Dermis microvascular lymphatic vessel endothelial cell (primary cell): ENCODE data around the gene FREY1. TPM values are rescaled to one million over a fixed set of nuclear protein-coding genes. Genes with fewer than 3 reads are reported as not detected.
A peak's percentile ranks its signal among the peaks of the same experiment; 100 is the strongest.

ENCODE experiments used
- DNase-seq, 2 donors: peaks; one replicate each; pipeline versions ENCODE4 v3.0.0 to v3.0.0-alpha.2; 2010; ENCODE audit warnings: low read depth in 2 of 2
- total RNA-seq: library from RNA; depleted of rRNA; stranded (reverse); fragments of >200 nt; gene quantifications from 2 replicates; pipeline ENCODE4 v1.2.1, GENCODE V29; 2014

The FREY1 gene, protein sequence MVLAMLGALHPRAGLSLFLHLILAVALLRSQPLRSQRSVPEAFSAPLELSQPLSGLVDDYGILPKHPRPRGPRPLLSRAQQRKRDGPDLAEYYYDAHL
- total RNA-seq, result 0.51 and 0.64 TPM in 2 replicates

DNA sequence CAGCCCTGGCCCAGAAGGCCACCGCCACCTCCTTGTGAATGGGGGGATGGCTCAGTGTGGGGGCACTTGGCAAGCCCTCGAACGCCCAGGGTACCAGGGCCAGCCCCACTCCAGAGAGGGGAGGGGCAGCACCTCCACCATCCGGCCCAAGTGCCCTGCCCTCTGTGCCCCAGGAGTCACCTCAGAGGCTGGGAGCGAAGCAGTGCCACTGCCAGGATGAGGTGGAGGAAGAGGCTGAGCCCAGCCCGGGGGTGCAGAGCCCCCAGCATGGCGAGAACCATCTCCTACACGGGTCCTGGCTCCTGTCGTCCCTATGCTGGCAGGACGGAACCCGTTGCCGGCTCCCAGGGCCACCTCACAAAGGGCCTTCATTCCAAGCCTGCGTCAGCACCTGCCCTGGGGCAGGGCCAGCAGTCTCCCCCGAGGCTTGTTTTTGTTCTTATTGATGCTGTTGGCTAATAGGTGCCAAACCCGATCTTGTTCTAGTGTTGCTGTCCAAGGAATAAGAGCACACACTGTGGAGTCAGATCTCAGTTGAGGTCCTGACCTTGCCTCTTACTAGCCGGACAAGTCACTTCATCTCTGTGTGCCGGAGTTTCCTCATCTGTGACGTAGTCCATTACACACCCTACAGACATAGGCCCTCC lies at the start of gene FREY1:
Gene FREY1 (minus strand): TSS at position 307 of the 647 bp plus-strand sequence. CDS start 26 bp downstream, at position 281.
- no peak for DNase-seq

DNA sequence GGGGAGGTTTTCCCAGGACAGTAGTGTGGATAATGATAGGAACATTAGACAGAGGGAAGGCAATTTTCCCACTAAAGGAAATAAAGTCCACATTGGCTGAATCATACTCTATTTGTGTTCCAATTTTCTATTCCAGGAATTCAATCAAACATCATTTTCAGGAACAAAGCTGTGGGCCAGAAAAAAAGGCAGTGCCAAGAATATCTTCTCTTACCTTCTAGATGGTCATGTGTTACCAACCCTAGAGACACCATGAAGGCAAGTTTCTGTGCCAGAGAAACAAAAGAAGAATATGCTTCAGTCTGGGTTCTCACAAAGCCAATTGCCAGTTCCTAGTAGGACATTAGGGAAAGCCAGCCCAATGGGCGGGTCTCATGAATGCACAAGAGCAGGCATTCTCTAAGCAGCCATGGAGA lies 42.9 kb upstream of the FREY1 start:
- DNase-seq, result no peak

DNA sequence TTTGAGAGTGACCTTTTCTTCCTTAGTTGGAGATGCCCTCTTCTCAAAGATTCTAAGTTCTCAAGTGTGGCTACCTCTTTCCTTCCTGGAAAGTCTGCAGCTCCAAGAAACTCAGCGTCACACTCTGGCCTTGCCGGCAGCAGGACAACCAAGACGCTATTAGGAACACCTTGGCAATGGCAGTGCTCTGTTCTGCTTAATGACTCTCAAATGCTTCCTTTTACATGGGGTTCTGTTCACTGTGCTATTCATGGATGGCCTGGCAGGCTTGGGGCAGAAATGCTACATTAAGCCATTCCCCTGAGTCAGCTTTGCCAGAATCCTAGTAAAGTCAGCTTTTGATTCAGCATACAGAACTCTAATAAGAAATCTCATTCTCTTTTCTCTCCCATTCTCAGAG lies 41.3 kb upstream of the FREY1 start:
- DNase-seq, result no peak

DNA sequence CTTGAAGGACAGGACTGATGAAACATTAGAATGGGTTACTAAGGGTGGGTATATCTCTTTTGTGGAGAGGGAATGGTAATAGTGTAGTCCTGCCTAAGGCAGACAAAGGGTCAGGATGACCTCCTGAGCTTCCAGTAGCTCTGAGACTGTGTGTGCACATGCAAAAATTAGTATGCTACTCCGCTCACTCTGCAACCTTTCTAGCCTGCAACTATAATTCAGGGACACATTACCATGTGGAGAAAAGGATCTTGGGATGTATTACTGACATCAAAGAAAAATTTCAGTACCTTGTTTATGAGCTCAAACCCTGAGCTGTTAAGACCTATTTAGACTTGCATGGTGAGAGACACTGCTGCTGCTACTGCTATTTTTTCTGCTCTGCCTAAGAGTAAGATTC lies 40.8 kb upstream of the FREY1 start:
- no peak for DNase-seq

DNA sequence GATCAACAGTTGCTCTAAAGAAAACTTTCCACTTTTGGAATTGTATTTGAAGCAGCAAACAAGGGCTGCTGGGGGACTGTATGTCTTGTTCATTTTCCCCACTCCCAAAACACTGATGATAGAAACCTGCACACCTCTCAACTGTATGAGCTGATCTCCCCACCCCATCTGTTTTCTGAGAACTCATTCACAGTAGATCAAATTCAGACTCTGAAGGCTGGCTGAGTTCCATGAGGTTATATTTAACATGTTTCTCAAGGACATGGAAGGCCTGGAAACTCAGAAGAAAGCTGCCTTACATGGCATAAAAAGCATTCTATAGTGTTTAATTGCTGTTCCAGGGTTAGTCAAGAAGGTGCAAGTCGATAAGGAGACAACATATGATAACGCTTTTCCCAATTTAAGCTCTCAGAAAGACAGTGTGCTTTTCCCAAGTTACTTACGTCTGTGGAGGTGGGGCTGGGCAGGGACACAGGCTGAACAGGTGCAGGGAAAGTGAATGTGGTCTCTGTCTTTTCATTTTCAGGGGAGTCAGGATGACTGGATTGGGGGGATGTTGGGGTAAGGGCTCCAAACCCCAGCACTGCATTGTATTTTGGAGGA lies 38.4 kb upstream of the FREY1 start:
- DNase-seq, result no peak

DNA sequence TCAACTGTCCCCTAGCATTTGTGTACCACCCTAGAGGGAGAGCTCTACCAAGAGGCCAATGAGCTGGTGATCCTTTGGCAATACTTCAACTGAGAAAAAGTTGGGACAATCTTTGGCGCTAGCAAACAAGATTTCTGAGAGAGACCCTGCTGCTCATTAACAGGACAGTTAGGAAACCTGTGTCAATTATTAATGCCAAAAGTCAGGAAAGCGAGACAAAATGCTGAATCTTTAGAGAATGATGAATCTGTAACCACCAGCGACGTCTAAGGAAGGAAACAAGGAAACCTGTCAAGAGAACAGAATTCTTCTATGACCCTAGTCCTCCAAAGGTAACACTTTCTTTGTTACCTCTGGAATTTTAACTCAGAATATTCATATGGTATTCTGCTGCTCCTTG lies 35.3 kb upstream of the FREY1 start:
- no peak for DNase-seq

DNA sequence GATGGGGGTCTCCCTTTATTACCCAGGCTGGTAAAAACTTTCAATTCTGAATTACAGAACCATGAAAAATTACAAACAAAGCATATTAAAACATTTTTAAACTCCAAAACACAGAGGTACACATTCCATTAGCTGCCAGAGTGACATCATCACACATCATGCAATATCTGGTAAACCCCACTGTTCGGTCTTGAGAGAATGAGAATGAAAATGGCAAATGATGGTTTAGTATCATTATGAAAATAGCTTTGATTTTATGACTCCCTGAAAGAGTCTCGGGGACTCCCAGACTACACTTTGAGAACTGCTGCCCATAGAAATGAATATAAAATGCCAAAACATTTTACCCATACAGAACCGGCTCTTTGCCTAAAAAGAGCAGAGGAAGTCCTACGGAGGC lies 34.2 kb upstream of the FREY1 start:
- no peak for DNase-seq

DNA sequence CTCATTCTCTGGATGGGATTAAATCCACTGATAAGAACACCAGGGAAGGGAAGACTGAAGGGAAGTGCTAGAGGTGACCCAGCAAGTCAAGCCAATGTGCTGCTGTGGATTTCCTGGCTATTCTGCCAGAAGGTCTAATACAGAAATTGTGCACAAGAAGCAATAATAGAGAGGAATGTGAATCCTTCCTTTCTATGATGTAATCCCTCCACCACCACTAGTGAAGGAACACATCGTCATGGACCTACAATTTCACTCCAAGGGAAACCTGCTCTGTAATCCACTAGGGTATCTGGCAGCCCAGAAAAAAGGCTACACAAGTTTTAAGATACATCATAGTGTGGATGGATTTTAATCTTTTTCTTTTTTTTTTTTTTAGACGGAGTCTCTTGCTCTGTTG lies 32.8 kb upstream of the FREY1 start:
- DNase-seq, result peak in 1 of 2 donors; percentile 15

DNA sequence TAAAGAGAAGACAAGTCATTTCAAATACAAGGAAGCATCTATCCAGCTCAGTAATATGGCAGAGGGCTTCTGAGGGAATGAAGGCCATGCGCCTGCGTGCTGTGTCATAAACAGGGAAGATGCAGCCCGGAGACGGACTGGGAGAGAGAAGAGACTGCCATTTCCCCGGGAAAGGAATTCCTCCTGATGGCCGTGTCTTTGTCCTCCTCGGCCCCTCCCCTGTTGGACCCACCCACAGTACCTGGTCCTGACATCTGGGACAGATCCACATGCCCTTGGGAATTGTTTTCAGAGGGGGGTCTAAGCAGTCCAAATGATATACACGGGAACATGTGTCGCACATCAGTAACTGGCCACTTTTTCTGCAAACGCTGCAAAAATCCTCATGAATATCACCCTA lies 30.8 kb upstream of the FREY1 start:
- DNase-seq, result no peak

DNA sequence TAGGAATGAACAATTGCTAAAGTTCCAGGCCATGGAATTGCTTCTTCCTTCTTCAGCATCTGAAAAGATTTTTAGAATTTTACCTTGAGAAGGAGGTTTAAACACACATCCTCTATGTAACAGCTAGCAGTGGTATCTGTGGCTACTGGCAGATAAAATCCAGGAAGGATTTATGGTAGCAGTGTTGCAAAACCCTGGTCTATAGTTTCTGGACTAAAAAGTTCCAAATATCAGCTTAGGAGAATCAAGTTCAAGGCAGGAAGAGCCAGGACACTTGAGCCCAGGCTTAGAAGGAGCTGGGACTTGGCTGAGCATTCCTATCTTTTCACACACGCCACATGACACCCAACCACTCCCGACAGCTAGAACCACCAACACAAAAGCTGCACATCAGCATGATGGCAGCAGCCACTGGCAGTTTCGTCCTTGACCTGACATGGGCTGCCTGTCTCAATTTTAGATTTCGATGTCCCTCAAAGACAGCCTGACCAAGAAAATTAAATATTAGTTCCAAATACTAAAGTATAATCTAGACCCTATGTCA lies 29.5 kb upstream of the FREY1 start:
- no peak for DNase-seq

DNA sequence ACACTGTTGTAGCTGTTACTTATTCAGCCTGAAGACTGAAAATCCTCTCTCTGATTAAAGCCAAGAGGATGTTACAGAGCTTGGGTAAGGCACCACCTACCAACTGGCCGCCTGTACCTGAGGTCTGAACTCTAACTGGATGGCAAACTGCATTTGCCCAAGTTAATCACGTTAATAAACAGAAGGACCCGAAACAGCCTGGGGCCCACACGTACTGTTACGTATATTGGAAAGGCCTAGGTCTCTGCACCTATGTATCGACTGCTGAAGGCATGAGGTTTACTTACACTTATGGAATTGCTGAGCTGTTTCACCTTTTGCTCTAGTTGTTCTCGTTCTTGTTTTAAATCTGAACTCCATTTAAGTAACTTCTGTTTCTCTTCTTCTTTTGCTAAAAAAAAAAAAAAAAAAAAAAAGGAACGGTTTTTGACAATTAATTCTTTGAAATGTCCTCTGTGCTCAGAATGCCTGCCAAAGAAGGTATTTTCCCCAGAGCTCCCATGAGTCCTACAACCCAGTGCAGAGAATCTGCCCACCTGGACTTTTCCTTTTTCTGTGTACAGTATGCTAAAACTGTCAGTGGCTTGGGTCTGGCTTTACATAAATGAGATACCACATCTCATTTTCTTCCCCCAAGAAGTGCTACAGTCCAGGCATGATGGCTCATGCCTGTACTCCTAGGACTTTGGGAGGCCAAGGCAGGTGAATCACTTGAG lies 28.4 kb upstream of the FREY1 start:
- no peak for DNase-seq

DNA sequence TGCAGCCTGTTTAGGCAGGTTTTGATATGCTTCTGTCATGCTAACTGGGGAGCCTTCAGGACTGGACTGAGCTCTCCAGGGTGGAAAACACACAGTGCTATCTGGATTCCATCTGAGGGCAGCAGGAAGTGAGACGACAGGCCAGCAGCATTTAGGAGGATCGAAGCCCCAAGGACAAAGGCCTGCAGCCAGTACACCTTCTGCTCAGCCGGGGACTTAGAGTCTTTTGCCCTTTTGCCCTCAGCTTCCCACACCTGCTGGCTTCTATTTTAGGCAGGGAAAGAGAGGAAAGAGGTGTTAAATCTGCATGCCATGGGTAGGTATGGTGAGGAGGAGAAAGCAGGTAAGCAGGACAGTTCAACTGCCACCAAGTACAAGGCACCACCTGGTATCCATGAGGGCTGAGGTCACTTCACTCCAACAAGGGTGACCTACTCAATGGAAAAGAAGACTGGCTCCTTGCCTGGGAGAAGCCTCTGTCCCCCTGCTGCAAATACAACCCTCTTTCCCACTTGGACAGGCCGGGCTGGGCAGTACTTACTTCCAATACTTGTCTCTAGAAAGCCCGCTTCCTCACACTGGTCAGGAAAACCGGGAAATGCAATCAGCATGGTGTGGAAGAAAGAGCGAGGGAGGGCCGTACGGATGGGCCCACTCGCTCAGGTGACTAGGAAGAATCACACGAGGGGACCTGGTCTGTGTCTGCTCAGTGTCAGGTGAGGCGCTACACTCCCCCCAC lies 27.7 kb upstream of the FREY1 start:
- DNase-seq, result no peak

DNA sequence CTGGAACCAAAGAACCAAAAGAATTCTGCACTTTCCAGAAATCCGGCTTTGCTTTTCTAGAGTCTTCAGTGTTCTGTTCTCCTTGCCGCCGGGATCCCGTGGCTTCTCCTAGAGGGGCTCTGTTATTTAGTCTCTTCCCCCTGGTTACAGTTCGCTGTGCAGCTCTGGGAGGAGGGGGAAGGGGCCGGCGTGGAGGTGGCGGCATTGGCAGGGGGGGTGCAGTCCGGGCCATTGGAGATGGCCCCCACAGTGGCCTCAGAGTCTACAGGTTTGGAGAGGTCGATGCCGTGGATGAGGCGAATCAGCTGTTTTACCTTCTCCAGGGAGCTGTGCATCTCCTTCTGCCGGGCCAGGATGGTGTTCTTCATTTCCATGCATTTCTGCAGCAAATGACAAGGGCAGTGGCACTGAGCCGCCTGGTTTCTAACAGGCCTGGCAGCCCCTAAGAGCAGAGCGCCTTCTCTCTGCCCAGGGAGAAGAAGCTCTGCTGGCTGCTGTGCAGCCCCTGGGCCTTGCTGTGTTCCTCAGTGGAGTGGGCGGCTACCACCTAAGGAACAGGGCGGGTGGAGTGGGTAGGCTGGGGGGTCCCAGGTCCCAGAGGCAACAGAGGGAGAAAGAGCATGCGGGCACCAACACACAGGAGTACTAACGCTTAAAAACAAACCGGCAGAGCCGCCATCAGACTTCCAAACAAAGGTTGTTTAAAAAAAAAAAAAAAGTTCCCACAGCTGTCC lies 26.9 kb upstream of the FREY1 start:
- no peak for DNase-seq

DNA sequence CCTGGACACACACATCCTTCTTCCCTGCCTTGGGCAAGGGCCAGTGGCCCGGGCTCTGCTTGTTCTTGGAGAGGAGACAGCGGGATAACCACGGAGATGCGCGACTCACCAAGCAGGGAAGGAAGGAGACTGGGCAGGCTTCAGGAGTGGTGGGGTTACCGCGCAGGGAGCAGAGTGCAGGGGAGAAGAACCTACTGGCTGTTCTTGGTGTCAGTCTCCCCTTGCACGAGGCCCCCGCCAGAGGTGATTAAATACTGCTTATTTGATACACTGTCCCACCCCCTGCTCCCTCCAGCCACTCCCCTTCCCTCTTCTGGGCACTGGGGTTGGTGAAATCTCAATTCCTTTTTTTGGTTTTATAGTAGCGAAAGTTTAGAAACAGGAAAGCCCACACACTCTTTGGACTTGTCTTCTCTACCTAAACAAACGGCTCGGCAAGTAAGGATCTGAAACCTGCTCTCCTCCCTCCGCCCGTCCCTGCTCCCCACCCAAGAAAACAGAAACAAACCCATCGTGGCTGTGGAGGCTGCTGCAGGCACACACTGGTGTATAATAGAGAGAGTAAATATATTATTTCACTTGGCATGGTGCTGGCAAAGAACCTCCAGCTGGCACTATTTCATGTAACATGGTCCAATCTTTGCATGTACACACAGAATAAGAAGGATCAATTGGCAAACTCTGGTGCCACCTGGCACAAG lies 26.2 kb upstream of the FREY1 start:
- no peak for DNase-seq

DNA sequence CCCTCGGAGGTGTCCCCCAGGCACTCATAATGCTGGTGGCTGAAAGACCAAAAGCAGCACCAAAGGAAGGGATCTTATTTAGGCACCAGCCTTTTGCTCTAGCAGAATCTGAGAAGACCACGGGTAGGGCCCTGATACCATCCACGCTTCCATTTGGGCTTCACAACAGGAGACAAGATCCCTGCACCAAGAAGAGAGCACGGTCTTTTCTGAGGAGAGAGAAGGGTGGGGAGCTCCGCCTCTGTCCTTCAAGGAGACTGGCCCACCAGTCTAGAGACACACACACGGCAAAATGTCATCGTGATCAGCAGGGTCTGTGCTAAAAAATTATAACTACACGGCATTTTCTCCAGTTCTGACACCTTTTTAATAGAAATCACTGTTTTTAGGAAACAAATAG lies 25.1 kb upstream of the FREY1 start:
- no peak for DNase-seq

DNA sequence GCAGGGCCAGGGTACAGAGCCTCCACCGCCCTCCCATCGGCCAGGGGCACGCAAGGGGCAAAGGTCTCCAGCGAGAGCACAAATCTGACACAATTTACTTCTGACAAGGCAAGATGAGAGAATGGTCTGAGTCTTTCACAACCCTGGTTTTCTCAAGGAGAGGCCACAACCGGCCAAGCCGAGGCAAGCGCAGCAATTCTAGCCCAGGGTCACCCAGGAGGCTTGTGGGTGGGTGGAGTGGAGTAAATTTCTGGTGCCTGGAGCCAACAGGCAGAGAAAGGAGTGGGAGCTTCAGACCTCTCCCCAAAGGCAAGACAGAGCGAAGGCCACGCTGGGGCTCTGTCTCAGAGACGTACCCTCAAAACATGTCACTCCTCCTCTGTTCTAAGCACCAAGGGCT lies 24.7 kb upstream of the FREY1 start:
- DNase-seq, result no peak

DNA sequence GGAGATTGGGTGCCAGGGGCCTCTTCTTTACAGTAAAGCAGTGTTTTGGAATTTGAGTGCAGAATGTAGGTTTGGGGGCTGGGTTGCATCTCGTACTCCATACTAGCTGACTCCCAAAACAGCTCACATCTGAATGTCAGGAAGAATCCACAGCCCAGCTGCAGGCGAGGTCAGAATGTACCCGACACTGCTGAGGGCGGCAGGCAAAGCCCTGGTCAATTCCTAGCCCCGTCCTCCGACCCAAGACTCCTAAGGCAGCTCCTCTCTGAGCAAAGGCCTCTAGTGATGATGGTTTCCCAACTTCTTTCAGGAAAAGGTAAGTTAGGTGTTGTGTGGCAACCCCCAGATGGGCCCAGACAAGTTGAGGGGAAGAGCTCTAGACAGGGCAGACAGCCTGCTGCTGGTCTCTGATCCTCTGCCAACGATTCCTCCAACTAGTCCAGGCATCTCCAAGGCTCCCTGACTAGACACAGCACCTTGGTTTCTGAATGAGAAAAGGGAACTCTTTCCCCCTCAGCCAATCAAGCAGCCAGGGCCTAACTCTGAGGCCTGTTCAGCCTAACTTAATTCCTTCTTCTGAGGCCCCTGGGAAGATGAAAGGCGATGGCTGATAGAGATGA lies 24.0 kb upstream of the FREY1 start:
- DNase-seq, result no peak

DNA sequence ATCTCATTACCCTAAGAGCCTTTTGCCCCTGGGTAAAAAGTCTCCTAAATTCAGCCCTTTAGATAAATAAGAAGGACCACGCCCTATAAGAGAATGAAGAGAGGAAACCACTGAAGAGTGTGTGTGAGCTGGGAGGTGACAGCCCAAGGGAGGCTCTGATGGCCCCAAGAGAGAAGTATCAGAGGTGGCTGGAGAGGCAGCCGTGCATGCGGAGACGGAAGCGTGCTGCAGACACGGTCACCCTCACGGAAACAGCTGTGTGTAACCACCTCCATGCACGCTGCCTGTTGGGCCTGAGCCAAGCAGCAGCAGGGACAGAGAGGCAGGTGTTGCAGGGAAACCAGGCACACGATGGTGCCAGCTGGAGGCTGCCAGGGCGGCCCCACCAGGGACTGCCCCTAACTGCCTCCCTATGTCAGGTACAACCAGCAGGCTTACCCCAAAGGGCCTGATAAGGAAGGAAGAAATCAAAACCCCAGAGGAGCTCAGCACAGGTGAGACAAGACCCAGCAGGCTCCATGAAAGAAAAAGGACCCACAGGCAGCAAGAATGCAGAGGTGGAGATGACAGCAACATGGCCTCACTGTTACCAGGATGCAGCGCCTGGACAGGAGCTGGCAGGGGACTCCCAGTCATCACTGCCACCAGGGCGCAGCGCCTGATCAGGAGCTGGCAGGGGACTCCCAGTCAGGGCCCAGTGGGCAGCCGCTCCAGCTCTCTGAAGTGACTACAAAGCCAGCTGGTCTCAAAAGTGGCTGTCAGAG lies 23.1 kb upstream of the FREY1 start:
- peak; percentile 25 to 33 for DNase-seq

DNA sequence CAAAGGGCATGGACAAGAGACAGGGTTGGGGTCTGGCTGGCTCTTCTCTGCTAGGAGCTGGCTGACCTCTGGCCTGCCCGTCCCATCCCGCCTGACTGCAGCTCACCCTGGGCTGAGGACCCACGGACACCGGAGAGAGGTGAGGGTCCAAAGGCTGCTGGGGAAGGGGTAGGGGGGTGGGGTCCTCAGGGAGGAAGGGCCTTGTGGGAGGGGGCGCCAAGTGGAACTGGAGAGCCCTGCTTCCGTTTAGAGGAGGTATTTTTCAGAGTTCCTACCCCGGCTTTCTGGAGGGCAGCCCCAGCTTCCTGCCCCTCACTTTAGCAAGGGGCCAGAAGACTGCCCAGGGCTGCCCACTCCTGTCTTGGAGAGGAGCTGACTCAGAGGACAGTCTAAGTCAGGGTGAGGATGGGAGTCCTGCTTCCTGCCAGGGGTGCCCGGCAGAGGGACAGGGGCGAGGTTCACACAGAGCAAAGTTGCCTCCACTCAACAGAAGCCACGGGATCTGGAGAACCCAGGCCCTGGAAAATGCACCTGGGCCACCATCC lies 22.5 kb upstream of the FREY1 start:
- DNase-seq, result no peak
